ENCODE results near the gene FBN3. TPM values are rescaled to one million over a fixed set of nuclear protein-coding genes. Genes with fewer than 3 reads are reported as not detected.

The FBN3 gene
- total RNA-seq, 1 donor from 2014 or later, result 15.5 TPM

GRCh38 chr19:8148410-8149260, 757 bp downstream of the FBN3 start:
- peaks cover 7% of the 10 kb centered on the region for H3K27me3 Mint-ChIP-seq (ENCODE audit: unreplicated experiment)

GRCh38 chr19:8148088-8148409, 1.3 kb downstream of the FBN3 start:
- Mint-ChIP-seq H3K27ac (ENCODE audit: unreplicated experiment) (peak overlapping the region; percentile 72), H3K9me3 (ENCODE audit: unreplicated experiment) (no peaks in the 10 kb centered on the region), H3K4me1 (ENCODE audit: unreplicated experiment) (peaks cover 2% of the 10 kb centered on the region), H3K4me3 (ENCODE audit: unreplicated experiment) (peak overlapping the region; percentile 91), H3K27me3 (ENCODE audit: unreplicated experiment) (peaks cover 5% of the 10 kb centered on the region), H3K36me3 (ENCODE audit: low read depth, unreplicated experiment) (no peaks in the 10 kb centered on the region)
- TF ChIP-seq, protein P1, sequence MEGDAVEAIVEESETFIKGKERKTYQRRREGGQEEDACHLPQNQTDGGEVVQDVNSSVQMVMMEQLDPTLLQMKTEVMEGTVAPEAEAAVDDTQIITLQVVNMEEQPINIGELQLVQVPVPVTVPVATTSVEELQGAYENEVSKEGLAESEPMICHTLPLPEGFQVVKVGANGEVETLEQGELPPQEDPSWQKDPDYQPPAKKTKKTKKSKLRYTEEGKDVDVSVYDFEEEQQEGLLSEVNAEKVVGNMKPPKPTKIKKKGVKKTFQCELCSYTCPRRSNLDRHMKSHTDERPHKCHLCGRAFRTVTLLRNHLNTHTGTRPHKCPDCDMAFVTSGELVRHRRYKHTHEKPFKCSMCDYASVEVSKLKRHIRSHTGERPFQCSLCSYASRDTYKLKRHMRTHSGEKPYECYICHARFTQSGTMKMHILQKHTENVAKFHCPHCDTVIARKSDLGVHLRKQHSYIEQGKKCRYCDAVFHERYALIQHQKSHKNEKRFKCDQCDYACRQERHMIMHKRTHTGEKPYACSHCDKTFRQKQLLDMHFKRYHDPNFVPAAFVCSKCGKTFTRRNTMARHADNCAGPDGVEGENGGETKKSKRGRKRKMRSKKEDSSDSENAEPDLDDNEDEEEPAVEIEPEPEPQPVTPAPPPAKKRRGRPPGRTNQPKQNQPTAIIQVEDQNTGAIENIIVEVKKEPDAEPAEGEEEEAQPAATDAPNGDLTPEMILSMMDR (IDR thresholded peaks at IDR 0.05; ENCODE audit: unreplicated experiment), result no peak
- no peak for DNase-seq (ENCODE audit: low spot score)

More at GRCh38 chr19:8148410-8149260, 757 bp downstream of the FBN3 start:
- Mint-ChIP-seq H3K4me1 (ENCODE audit: unreplicated experiment) (peaks cover 2% of the 10 kb centered on the region), H3K4me3 (ENCODE audit: unreplicated experiment) (peak overlapping the region; percentile 91), H3K36me3 (ENCODE audit: low read depth, unreplicated experiment) (no peaks in the 10 kb centered on the region), H3K27ac (ENCODE audit: unreplicated experiment) (peak overlapping the region; percentile 72), H3K9me3 (ENCODE audit: unreplicated experiment) (no peaks in the 10 kb centered on the region)
- TF ChIP-seq, protein P1 (IDR thresholded peaks at IDR 0.05; ENCODE audit: unreplicated experiment), result no peak
- peak; percentile 52 for DNase-seq (ENCODE audit: low spot score)

DNA sequence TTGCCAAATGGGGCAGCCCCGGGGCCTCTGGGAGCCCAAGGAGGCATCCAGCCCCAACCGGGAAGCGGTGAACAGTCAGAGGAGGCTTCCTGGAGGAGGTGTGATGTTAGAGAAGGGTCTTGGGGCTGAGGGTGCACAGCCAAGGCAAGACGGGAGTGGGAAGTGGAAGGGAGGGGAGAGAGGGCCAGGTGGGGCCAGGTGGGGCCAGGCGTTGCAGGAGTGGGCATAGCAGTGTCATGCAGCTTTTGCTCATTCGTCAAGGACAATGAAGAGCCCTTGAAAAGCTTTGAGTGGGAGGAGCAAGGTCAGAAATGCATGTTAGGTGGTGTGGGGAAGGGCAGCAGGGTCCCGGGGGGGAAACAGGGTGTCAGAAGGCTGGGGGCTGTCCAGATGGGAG, 1.8 kb downstream of the FBN3 start:
- H3K27ac Mint-ChIP-seq (ENCODE audit: unreplicated experiment), result no peak overlapping the region
- peaks cover 2% of the 10 kb centered on the region for H3K4me1 Mint-ChIP-seq (ENCODE audit: unreplicated experiment)
- DNase-seq (ENCODE audit: low spot score), result no peak
- no peaks in the 10 kb centered on the region for H3K9me3 Mint-ChIP-seq (ENCODE audit: unreplicated experiment)
- H3K36me3 Mint-ChIP-seq (ENCODE audit: low read depth, unreplicated experiment), result no peaks in the 10 kb centered on the region
- TF ChIP-seq, protein P1 (IDR thresholded peaks at IDR 0.05; ENCODE audit: unreplicated experiment), result no peak
- peaks cover 5% of the 10 kb centered on the region for H3K27me3 Mint-ChIP-seq (ENCODE audit: unreplicated experiment)
- no peak overlapping the region for H3K4me3 Mint-ChIP-seq (ENCODE audit: unreplicated experiment)

GRCh38 chr19:8146877-8147581, 2.4 kb downstream of the FBN3 start:
- H3K4me1 Mint-ChIP-seq (ENCODE audit: unreplicated experiment), result peaks cover 2% of the 10 kb centered on the region
- H3K27me3 Mint-ChIP-seq (ENCODE audit: unreplicated experiment), result peaks cover 7% of the 10 kb centered on the region

More at GRCh38 chr19:8146877-8147581, 2.4 kb downstream of the FBN3 start:
- peak overlapping the region; percentile 21 for H3K4me3 Mint-ChIP-seq (ENCODE audit: unreplicated experiment)
- no peaks in the 10 kb centered on the region for H3K9me3 Mint-ChIP-seq (ENCODE audit: unreplicated experiment)
- H3K27ac Mint-ChIP-seq (ENCODE audit: unreplicated experiment), result no peak overlapping the region
- TF ChIP-seq, protein P1 (IDR thresholded peaks at IDR 0.05; ENCODE audit: unreplicated experiment), result no peak
- DNase-seq (ENCODE audit: low spot score), result no peak
- H3K36me3 Mint-ChIP-seq (ENCODE audit: low read depth, unreplicated experiment), result no peaks in the 10 kb centered on the region

All from endothelial cell (in vitro differentiated cells).